Measurements from ENCODE around the gene TMEM132D. TPM values are rescaled to one million over a fixed set of nuclear protein-coding genes. Genes with fewer than 3 reads are reported as not detected.

Gene TMEM132D
- total RNA-seq, 1 donor: under 0.01 TPM

GRCh38 chr12:129101404-129101803 lies 802.4 kb downstream of the TMEM132D start:
- Histone ChIP-seq H3K4me1 (ENCODE audit: insufficient read depth, low read length) (no peaks in the 10 kb centered on the region), H3K27me3 (ENCODE audit: insufficient read depth, low read length) (no peaks in the 10 kb centered on the region), H3K4me3 (ENCODE audit: low read length) (no peak overlapping the region), H3K9me3 (ENCODE audit: low read depth, low read length) (no peaks in the 10 kb centered on the region)

DNA sequence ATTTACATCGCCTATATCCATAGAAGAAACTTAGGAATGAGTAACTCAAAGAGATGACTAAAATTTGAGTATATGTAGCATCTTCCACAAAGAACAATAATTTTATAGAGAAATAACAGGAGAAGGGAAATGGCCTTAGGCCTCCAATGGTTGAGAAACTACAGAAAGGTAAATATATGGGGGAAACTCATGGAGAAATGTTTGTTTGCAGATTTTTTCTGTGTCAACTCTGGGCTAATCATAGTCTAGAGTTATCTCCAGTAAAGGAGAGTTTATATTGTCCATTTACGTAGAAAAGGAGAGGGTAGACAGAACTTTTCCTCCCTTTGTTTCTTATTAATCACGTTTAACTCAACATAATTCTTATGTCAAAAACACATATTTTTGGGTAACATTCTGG lies 806.4 kb downstream of the TMEM132D start:
- no peak overlapping the region for H3K4me3 ChIP-seq (ENCODE audit: low read length)
- H3K4me1 ChIP-seq (ENCODE audit: insufficient read depth, low read length): no peaks in the 10 kb centered on the region
- H3K27me3 ChIP-seq (ENCODE audit: insufficient read depth, low read length): no peaks in the 10 kb centered on the region
- H3K9me3 ChIP-seq (ENCODE audit: low read depth, low read length): no peaks in the 10 kb centered on the region

DNA sequence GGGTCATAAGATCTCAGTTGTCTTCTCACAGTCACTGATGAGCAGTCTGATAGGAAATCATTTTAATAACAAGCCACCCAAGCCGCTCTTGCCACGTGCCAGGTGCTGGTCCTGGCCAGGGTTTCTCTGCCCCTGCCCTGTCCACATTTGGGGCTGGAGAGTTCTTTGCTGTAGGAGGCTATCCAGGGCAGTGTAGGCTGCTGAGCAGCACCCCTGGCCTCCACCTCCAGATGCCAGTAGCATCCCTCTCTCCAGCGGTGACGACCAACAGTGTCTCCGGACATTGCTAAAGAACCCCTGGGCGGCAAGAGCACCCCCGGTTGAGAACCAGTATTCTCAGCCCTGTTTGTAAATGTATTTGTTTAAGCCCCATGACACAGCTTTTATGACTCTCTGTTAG lies 806.9 kb downstream of the TMEM132D start:
- Histone ChIP-seq H3K9me3 (ENCODE audit: low read depth, low read length) (no peaks in the 10 kb centered on the region), H3K4me3 (ENCODE audit: low read length) (no peak overlapping the region), H3K27me3 (ENCODE audit: insufficient read depth, low read length) (no peaks in the 10 kb centered on the region), H3K4me1 (ENCODE audit: insufficient read depth, low read length) (no peaks in the 10 kb centered on the region)

GRCh38 chr12:129096184-129096583 lies 807.6 kb downstream of the TMEM132D start:
- Histone ChIP-seq H3K4me3 (ENCODE audit: low read length) (no peak overlapping the region), H3K9me3 (ENCODE audit: low read depth, low read length) (no peaks in the 10 kb centered on the region)

GRCh38 chr12:129089576-129089975 lies 814.2 kb downstream of the TMEM132D start:
- no peaks in the 10 kb centered on the region for H3K9me3 ChIP-seq (ENCODE audit: low read depth, low read length)
- no peak overlapping the region for H3K4me3 ChIP-seq (ENCODE audit: low read length)
- no peaks in the 10 kb centered on the region for H3K4me1 ChIP-seq (ENCODE audit: insufficient read depth, low read length)
- no peaks in the 10 kb centered on the region for H3K27me3 ChIP-seq (ENCODE audit: insufficient read depth, low read length)

More at GRCh38 chr12:129096184-129096583, 807.6 kb downstream of the TMEM132D start:
- no peaks in the 10 kb centered on the region for H3K4me1 ChIP-seq (ENCODE audit: insufficient read depth, low read length)
- H3K27me3 ChIP-seq (ENCODE audit: insufficient read depth, low read length): no peaks in the 10 kb centered on the region

GRCh38 chr12:129084875-129085826 lies 818.7 kb downstream of the TMEM132D start:
- Histone ChIP-seq H3K9me3 (ENCODE audit: low read depth, low read length) (no peaks in the 10 kb centered on the region), H3K4me1 (ENCODE audit: insufficient read depth, low read length) (no peaks in the 10 kb centered on the region), H3K27me3 (ENCODE audit: insufficient read depth, low read length) (no peaks in the 10 kb centered on the region), H3K4me3 (ENCODE audit: low read length) (no peak overlapping the region)

GRCh38 chr12:129083121-129083840 lies 820.5 kb downstream of the TMEM132D start:
- Histone ChIP-seq H3K9me3 (ENCODE audit: low read depth, low read length) (no peaks in the 10 kb centered on the region), H3K4me3 (ENCODE audit: low read length) (no peak overlapping the region), H3K4me1 (ENCODE audit: insufficient read depth, low read length) (no peaks in the 10 kb centered on the region), H3K27me3 (ENCODE audit: insufficient read depth, low read length) (no peaks in the 10 kb centered on the region)

DNA sequence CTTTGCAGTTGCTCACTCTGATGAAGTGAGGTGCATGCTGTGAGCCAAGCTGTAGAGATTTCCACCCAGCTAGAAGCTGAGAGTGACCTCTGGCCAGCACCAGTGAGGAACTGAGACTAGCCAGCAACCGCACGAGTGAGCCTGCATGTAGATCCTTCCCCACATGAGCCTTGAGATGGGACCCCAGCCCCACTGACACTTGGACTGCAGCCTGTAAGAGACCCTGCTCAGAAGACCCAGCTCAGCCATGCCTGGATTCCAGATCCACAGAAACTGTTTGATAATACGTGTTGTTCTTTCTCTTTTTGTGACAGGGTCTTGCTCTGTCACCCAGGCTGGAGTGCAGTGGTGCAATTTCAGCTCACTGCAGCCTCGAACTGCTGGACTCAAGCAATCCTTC lies 821.4 kb downstream of the TMEM132D start:
- Histone ChIP-seq H3K27me3 (ENCODE audit: insufficient read depth, low read length) (no peaks in the 10 kb centered on the region), H3K4me1 (ENCODE audit: insufficient read depth, low read length) (no peaks in the 10 kb centered on the region), H3K9me3 (ENCODE audit: low read depth, low read length) (no peaks in the 10 kb centered on the region), H3K4me3 (ENCODE audit: low read length) (no peak overlapping the region)

DNA sequence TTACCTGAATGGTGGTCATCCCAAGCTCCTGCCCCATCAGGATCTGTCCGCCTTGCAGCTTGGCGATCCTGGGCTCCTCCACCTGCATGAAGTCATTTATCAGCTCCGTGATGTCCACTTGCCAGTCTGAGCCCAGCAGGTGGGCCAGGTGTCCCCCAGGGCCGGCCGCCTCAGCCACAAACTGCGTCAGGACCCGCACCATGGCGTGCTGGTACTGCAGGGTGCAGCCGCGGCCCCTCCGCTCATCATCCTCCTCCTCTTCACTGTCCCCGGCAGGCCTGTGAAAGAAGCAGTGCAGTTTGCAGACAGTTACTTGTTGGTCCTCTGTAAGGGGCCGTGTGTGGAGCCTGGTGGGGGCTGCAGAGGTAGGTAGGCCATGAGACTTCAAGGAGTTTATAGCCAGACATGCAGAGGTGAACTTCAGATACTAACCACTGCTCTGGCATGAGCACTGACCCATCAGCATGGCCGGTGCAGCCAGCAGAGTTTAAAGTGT lies 822.0 kb downstream of the TMEM132D start:
- no peaks in the 10 kb centered on the region for H3K4me1 ChIP-seq (ENCODE audit: insufficient read depth, low read length)
- no peak overlapping the region for H3K4me3 ChIP-seq (ENCODE audit: low read length)
- H3K9me3 ChIP-seq (ENCODE audit: low read depth, low read length): no peaks in the 10 kb centered on the region
- H3K27me3 ChIP-seq (ENCODE audit: insufficient read depth, low read length): no peaks in the 10 kb centered on the region

DNA sequence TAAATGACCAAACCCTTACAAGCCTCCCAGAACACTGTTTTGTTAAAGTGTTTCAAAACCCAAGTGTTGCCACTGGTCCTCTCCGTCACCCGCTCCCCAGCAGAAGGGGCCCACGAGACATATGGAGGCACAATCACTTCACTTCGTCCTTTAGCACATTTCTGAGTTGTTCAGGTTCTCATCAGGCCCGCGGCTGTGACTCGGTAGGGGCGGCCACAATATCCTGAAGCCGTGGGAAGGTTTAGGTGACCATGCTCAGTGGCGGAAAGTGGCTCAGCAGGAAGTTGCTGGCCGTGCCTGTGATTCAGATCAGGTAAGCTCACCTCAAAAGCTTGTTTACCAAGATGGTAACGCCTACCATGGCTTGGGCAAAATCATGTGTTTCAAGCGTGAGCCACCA lies 823.0 kb downstream of the TMEM132D start:
- Histone ChIP-seq H3K4me3 (ENCODE audit: low read length) (no peak overlapping the region), H3K27me3 (ENCODE audit: insufficient read depth, low read length) (no peaks in the 10 kb centered on the region), H3K4me1 (ENCODE audit: insufficient read depth, low read length) (no peaks in the 10 kb centered on the region), H3K9me3 (ENCODE audit: low read depth, low read length) (no peaks in the 10 kb centered on the region)

GRCh38 chr12:129080391-129080790 lies 823.4 kb downstream of the TMEM132D start:
- Histone ChIP-seq H3K9me3 (ENCODE audit: low read depth, low read length) (no peaks in the 10 kb centered on the region), H3K4me3 (ENCODE audit: low read length) (no peak overlapping the region), H3K27me3 (ENCODE audit: insufficient read depth, low read length) (no peaks in the 10 kb centered on the region), H3K4me1 (ENCODE audit: insufficient read depth, low read length) (no peaks in the 10 kb centered on the region)

- Histone ChIP-seq H3K9me3 (ENCODE audit: low read depth, low read length) (no peaks in the 10 kb centered on the region), H3K4me1 (ENCODE audit: insufficient read depth, low read length) (no peaks in the 10 kb centered on the region), H3K4me3 (ENCODE audit: low read length) (no peak overlapping the region), H3K27me3 (ENCODE audit: insufficient read depth, low read length) (no peaks in the 10 kb centered on the region)
Measured at GRCh38 chr12:129079719-129080118, 824.1 kb downstream of the TMEM132D start.

DNA sequence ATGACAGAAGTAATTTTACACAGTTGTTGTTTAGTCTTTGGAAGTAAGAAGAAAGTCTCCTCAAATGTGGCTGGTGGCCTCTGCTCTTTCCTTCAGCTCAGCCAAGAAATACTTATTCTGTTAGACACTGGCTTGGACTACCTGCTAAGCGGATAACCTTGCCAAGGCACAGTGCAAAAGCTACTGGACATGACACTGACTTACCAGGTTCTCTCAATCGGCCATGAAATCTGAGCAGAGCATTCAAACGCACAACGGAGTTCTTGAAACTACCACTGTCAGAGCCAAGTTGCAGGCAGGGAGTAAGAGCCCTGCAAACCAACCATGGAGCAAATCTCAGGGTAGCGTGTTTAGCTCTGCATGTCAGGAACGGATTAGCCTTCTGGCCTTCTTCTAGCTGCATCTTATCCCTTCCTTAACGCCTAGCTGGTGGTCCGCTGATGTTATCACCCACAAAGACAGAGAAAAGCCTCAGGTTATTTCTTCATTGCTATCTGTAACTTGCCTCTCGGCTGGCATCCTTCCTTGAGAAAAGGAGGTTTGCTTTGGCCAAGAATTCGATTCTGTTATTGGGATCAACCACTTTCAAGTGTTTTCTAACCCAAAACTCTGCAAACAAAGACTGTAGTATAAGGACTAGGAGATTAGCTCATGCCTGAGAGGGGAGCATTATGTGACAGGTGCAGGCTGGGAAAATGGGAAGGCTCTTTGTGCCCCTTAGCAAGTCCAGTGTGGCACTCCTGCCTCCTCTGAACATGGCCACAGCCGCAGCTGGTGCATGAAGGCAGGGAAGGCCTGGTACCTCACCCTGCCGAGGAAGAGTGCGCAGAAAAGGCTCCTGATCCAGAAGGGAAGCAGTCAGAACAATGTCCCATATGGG lies 827.1 kb downstream of the TMEM132D start:
- H3K27me3 ChIP-seq (ENCODE audit: insufficient read depth, low read length): no peaks in the 10 kb centered on the region
- H3K4me1 ChIP-seq (ENCODE audit: insufficient read depth, low read length): no peaks in the 10 kb centered on the region
- no peak overlapping the region for H3K4me3 ChIP-seq (ENCODE audit: low read length)
- no peaks in the 10 kb centered on the region for H3K9me3 ChIP-seq (ENCODE audit: low read depth, low read length)

DNA sequence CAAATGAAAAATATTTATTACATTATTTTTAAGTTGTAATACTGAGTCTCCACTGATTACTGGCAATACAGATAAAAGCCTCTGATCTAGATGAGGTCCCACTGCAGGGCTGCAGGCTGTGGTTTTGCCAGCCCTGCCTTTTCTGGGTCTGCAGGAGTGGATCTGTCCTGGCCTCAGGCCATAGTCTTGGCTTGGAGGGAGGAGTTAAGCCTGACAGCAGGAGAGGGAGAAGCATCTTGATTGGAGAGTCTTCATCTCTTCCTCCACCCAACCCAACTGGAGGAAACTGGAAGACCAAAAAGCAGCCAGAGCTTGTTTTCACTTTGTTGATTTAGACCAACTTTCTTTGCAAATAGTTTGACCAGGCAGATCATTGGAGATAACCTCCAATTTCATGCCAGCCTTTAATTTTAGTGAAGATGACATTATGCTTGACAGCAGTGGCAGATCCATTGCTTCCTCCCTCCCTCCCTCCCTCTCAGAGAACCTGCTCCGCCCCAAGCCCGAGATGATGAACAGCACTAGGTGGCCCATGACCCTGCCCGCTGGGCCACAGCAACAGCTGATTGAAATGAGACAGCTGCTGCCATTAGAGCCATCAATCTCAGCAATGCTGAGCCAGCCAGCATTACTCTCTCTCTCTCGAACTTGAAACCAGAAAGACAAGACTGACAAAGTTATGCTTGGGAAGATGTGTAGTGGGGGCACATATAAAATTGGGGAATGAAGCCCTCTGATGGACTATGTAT lies 828.2 kb downstream of the TMEM132D start:
- no peaks in the 10 kb centered on the region for H3K9me3 ChIP-seq (ENCODE audit: low read depth, low read length)
- H3K27me3 ChIP-seq (ENCODE audit: insufficient read depth, low read length): no peaks in the 10 kb centered on the region
- H3K4me1 ChIP-seq (ENCODE audit: insufficient read depth, low read length): no peaks in the 10 kb centered on the region
- H3K4me3 ChIP-seq (ENCODE audit: low read length): no peak overlapping the region
